ENCODE results near the gene HOXA11.

- no peak for TF ChIP-seq CTCF (IDR thresholded peaks at IDR 0.05)
- TF ChIP-seq JUN (CRISPR knock-in tag; IDR thresholded peaks at IDR 0.05): no peak
- no peak for TF ChIP-seq IRF2 (CRISPR knock-in tag; IDR thresholded peaks at IDR 0.05; ENCODE audit: borderline replicate concordance, low read depth)
- TF ChIP-seq CREM (CRISPR knock-in tag; IDR thresholded peaks at IDR 0.05): no peak
- no peak for TF ChIP-seq MAX (CRISPR knock-in tag; IDR thresholded peaks at IDR 0.05)
- no peak for TF ChIP-seq ZNF281 (CRISPR knock-in tag; IDR thresholded peaks at IDR 0.05)
- no peak for TF ChIP-seq USF2 (CRISPR knock-in tag; IDR thresholded peaks at IDR 0.05)
- no peak for TF ChIP-seq ATF6 (CRISPR knock-in tag; IDR thresholded peaks at IDR 0.05)
Observed at GRCh38 chr7:27189997-27190748, 5.1 kb upstream of the HOXA11 start.

Data from WTC11 (cell line).